ENCODE data around the gene PARP9. TPM values are rescaled to one million over a fixed set of nuclear protein-coding genes. Genes with fewer than 3 reads are reported as not detected.

PARP9 gene
- total and polyA plus RNA-seq, 10 of the 15 experiments (the other 5 are each of a cell fraction or from before 2014, with no cell fraction given) = 34.0 to 122 (median 46.1) TPM

- intact Hi-C loops (cut with micrococcal nuclease; ENCODE audit: unreplicated experiment) = no loop called here
- SMC1A ChIA-PET (ENCODE audit: uncharacterized antibody, unreplicated experiment) = interaction anchor here (0.6 to 1.9 kb wide), 9 partner anchors 8 to 288 kb away, joined by 3 to 8 read pairs (median 3); partner anchors contain the start of gene CSTA
- peaks cover 27% of the 10 kb centered on the region for H3K4me1 ChIP-seq (ENCODE audit: control insufficient read depth, insufficient read depth, low read length)
- peaks cover 5 to 7% of the 10 kb centered on the region in 2 experiments for H3K36me3 ChIP-seq (ENCODE audit: control insufficient read depth in 2 of 2, insufficient read depth in 2 of 2, low read length in 1 of 2)
- BruUV-seq (replicated peaks) = no TSS peak
- FAIRE-seq (no peak), ATAC-seq (no peak), DNase-seq (ENCODE audit: low read depth, low spot score) (peak; percentile 30)
- CTCF ChIA-PET = interaction anchor here (0.8 to 1.2 kb wide), 2 partner anchors 30 to 67 kb away, joined by 3 to 4 read pairs; no protein-coding TSS in a partner anchor
- POLR2A ChIA-PET = interaction anchor here (1.1 to 1.3 kb wide), 3 partner anchors 12 to 36 kb away, joined by 3 to 4 read pairs (median 4); no protein-coding TSS in a partner anchor
- H3K9me3 ChIP-seq (replicated peaks; ENCODE audit: control insufficient read depth, insufficient read depth, low read length) = peaks cover 10% of the 10 kb centered on the region
- H4K20me1 ChIP-seq (ENCODE audit: control insufficient read depth, insufficient read depth) = no peaks in the 10 kb centered on the region
- RAD21 ChIA-PET (ENCODE audit: unreplicated experiment) = no interaction called here
- WGBS (ENCODE audit: insufficient coverage, insufficient replicate concordance, low lambda C conversion rate, missing lambda C conversion rate) = 96% methylated on average over 5 of the region's 5 CpGs
- H3K4me2 ChIP-seq (ENCODE audit: control insufficient read depth, insufficient read depth) = no peak overlapping the region
- no peak for TF ChIP-seq MYB (IDR thresholded peaks at IDR 0.05; ENCODE audit: borderline replicate concordance, low read depth, low read length)
- no peak for TF ChIP-seq CBX3 (IDR thresholded peaks at IDR 0.05; ENCODE audit: borderline replicate concordance, low read depth)
- 0 out of 3 replicates have a peak, but pooled peaks have one; percentile 20 for TF ChIP-seq POU2F2 (IDR thresholded peaks at IDR 0.05; ENCODE audit: borderline replicate concordance, low read depth, low read length)
- no peak for TF ChIP-seq SREBF2 (IDR thresholded peaks at IDR 0.05; ENCODE audit: low read length)
- H3K4me3 ChIP-seq = no peak overlapping the region
- no peak overlapping the region for H3K9ac ChIP-seq (ENCODE audit: control insufficient read depth, insufficient read depth, low read length)
- H3K79me2 ChIP-seq (ENCODE audit: control insufficient read depth, insufficient read depth, low read length) = no peaks in the 10 kb centered on the region
- H3K27me3 ChIP-seq (replicated peaks in 1 of 2; ENCODE audit: control insufficient read depth in 2 of 2, insufficient read depth in 2 of 2, low read length in 1 of 2) = no peaks in the 10 kb centered on the region
- no peak overlapping the region for H2AFZ ChIP-seq (ENCODE audit: control insufficient read depth, low read depth, low read length)
- in situ Hi-C loops (cut with MboI) = no loop called here
- no peak overlapping the region for H3K27ac ChIP-seq (ENCODE audit: control insufficient read depth, insufficient read depth)
These were observed 48.6 kb upstream of the PARP9 start for GRCh38 chr3:122612696-122613095.

GRCh38 chr3:122609798-122610559 lies 45.9 kb upstream of the PARP9 start:
- H3K4me2 ChIP-seq (ENCODE audit: control insufficient read depth, insufficient read depth) = peak overlapping the region; percentile 83
- ChIA-PET CTCF (interaction anchor here (0.7 to 1.1 kb wide), 6 partner anchors 10 to 51 kb away, joined by 3 to 4 read pairs (median 3); no protein-coding TSS in a partner anchor), RAD21 (ENCODE audit: unreplicated experiment) (interaction anchor here (0.8 to 2.6 kb wide), 8 partner anchors 10 to 69 kb away, joined by 3 to 29 read pairs (median 6); no protein-coding TSS in a partner anchor), POLR2A (interaction anchor here (0.9 to 1.6 kb wide), 6 partner anchors 9 to 69 kb away, joined by 3 to 5 read pairs (median 3); no protein-coding TSS in a partner anchor), SMC1A (ENCODE audit: uncharacterized antibody, unreplicated experiment) (interaction anchor here (0.6 to 2.2 kb wide), 14 partner anchors 9 to 69 kb away, joined by 3 to 12 read pairs (median 5); no protein-coding TSS in a partner anchor)
- no peaks in the 10 kb centered on the region for H3K27me3 ChIP-seq (replicated peaks in 1 of 2; ENCODE audit: control insufficient read depth in 2 of 2, insufficient read depth in 2 of 2, low read length in 1 of 2)
- H3K9ac ChIP-seq (ENCODE audit: control insufficient read depth, insufficient read depth, low read length) = 0 out of 2 replicates have a peak overlapping the region, but pooled peaks have one; percentile 15
- DNase-seq (ENCODE audit: low read depth, low spot score) (peak; percentile 98), ATAC-seq (peak; percentile 96), FAIRE-seq (peak; percentile 83)
- intact Hi-C loops (cut with micrococcal nuclease; ENCODE audit: unreplicated experiment) = loop anchor here (1.0 to 2.0 kb wide), 4 partner anchors 17 to 49 kb away; no protein-coding TSS in a partner anchor
- H2AFZ ChIP-seq (ENCODE audit: control insufficient read depth, low read depth, low read length) = no peak overlapping the region
- in situ Hi-C loops (cut with MboI) = no loop called here
- peaks cover 10% of the 10 kb centered on the region for H3K9me3 ChIP-seq (replicated peaks; ENCODE audit: control insufficient read depth, insufficient read depth, low read length)
- H4K20me1 ChIP-seq (ENCODE audit: control insufficient read depth, insufficient read depth) = no peaks in the 10 kb centered on the region
- H3K4me1 ChIP-seq (ENCODE audit: control insufficient read depth, insufficient read depth, low read length) = peaks cover 22% of the 10 kb centered on the region
- no peaks in the 10 kb centered on the region for H3K79me2 ChIP-seq (ENCODE audit: control insufficient read depth, insufficient read depth, low read length)
- BruUV-seq (replicated peaks) = no TSS peak
- H3K36me3 ChIP-seq (ENCODE audit: control insufficient read depth in 2 of 2, insufficient read depth in 2 of 2, low read length in 1 of 2) = peaks cover 7 to 8% of the 10 kb centered on the region in 2 experiments
- 54% methylated on average over 7 of the region's 7 CpGs for WGBS (ENCODE audit: insufficient coverage, insufficient replicate concordance, low lambda C conversion rate, missing lambda C conversion rate)
- H3K27ac ChIP-seq (ENCODE audit: control insufficient read depth, insufficient read depth) = peak overlapping the region; percentile 75
- no peak overlapping the region for H3K4me3 ChIP-seq
- no peak for TF ChIP-seq KAT2A (conservative IDR thresholded peaks at IDR 0.05; ENCODE audit: control insufficient read depth, low read depth, low read length)
- no peak for TF ChIP-seq ZNF622 (IDR thresholded peaks at IDR 0.05)
- 0 out of 2 replicates have a peak, but pooled peaks have one; percentile 24 for TF ChIP-seq MYB (IDR thresholded peaks at IDR 0.05; ENCODE audit: borderline replicate concordance, low read depth, low read length)
- TF ChIP-seq CREM (IDR thresholded peaks at IDR 0.05; ENCODE audit: low read depth) = peak; percentile 97
- TF ChIP-seq RUNX3 (IDR thresholded peaks at IDR 0.05; ENCODE audit: low read length) = peak; percentile 100
- peak; percentile 78 for TF ChIP-seq BCL3 (IDR thresholded peaks at IDR 0.05; ENCODE audit: borderline replicate concordance, insufficient read depth, low read depth, low read length, poor library complexity, severe bottlenecking)
- no peak for TF ChIP-seq NR2C2 (IDR thresholded peaks at IDR 0.05; ENCODE audit: borderline replicate concordance, control insufficient read depth, insufficient read length, low read depth)
- no peak for TF ChIP-seq ELK1 (IDR thresholded peaks at IDR 0.05; ENCODE audit: low read depth, low read length)
- TF ChIP-seq DPF2 (IDR thresholded peaks at IDR 0.05) = peak; percentile 99
- TF ChIP-seq NR2C1 (IDR thresholded peaks at IDR 0.05) = no peak

All from GM12878 (cell line).